NOMO-1 treated with dmso at 0.1 percent for 144 hours (cell line): ENCODE measurements around the gene KRT37.
"Not testable (repeated sequence)": the region's sequence is repeated elsewhere in the genome, so short reads cannot be mapped to it uniquely, and the experiment has no call there.

ENCODE experiments used
- DNase-seq: peaks from one replicate; lab custom pipeline; 2025; ENCODE audit not compliant: unreplicated experiment; lab: John Stamatoyannopoulos, UW

The KRT37 gene

GRCh38 chr17:41407226-41407625 is 17.2 kb downstream of the KRT37 start:
- no peak for DNase-seq

- DNase-seq, result no peak
These were observed 18.2 kb downstream of the KRT37 start for GRCh38 chr17:41406205-41406604.

GRCh38 chr17:41404024-41404671 is 20.2 kb downstream of the KRT37 start:
- DNase-seq, result peak; percentile 84

- no peak for DNase-seq
These were observed 20.9 kb downstream of the KRT37 start for GRCh38 chr17:41403404-41404023.

- no peak for DNase-seq
These were observed 22.2 kb downstream of the KRT37 start for GRCh38 chr17:41402161-41402560.

- DNase-seq, result peak; percentile 52
These were observed 27.3 kb downstream of the KRT37 start, which contains the start of gene KRT31 for GRCh38 chr17:41396996-41397660. Gene KRT31 (minus strand): TSS chr17:41397608. CDS start chr17:41397539, 69 bp downstream.

- DNase-seq, result no peak
These were observed 28.0 kb downstream of the KRT37 start for GRCh38 chr17:41396340-41396739.

- no peak for DNase-seq
These were observed 28.8 kb downstream of the KRT37 start for GRCh38 chr17:41395611-41396010.

GRCh38 chr17:41395044-41395443 is 29.3 kb downstream of the KRT37 start:
- not testable (repeated sequence) for DNase-seq

GRCh38 chr17:41394254-41394996 is 30.0 kb downstream of the KRT37 start:
- no peak for DNase-seq

- DNase-seq, result no peak
These were observed 30.6 kb downstream of the KRT37 start for GRCh38 chr17:41393826-41394225.

GRCh38 chr17:41393294-41393693 is 31.1 kb downstream of the KRT37 start:
- DNase-seq, result no peak

- DNase-seq, result no peak
These were observed 32.1 kb downstream of the KRT37 start for GRCh38 chr17:41392278-41392677.

GRCh38 chr17:41391535-41391934 is 32.9 kb downstream of the KRT37 start:
- no peak for DNase-seq

- DNase-seq, result no peak
These were observed 33.9 kb downstream of the KRT37 start for GRCh38 chr17:41390411-41390938.

- no peak for DNase-seq
These were observed 36.7 kb downstream of the KRT37 start for GRCh38 chr17:41387670-41388069.

- no peak for DNase-seq
These were observed 38.2 kb downstream of the KRT37 start for GRCh38 chr17:41386227-41386626.

- peak; percentile 27 for DNase-seq
These were observed 40.7 kb downstream of the KRT37 start for GRCh38 chr17:41383690-41384089.

GRCh38 chr17:41382394-41382793 is 42.0 kb downstream of the KRT37 start:
- no peak for DNase-seq

GRCh38 chr17:41381943-41382342 is 42.4 kb downstream of the KRT37 start, which contains the start of gene KRT34:
Gene KRT34 (minus strand): TSS chr17:41382306. CDS start chr17:41382246, 60 bp downstream.
- DNase-seq, result not testable (repeated sequence)

- DNase-seq, result not testable (repeated sequence)
These were observed 44.3 kb downstream of the KRT37 start for GRCh38 chr17:41380091-41380490.
